ENCODE results near the gene MRPL28. TPM values are rescaled to one million over a fixed set of nuclear protein-coding genes. Genes with fewer than 3 reads are reported as not detected.

The MRPL28 gene
- total and polyA plus RNA-seq, 2 donors (not counting 3 experiments of a cell fraction or from before 2014, with no cell fraction given), result 104 to 180 TPM

DNA sequence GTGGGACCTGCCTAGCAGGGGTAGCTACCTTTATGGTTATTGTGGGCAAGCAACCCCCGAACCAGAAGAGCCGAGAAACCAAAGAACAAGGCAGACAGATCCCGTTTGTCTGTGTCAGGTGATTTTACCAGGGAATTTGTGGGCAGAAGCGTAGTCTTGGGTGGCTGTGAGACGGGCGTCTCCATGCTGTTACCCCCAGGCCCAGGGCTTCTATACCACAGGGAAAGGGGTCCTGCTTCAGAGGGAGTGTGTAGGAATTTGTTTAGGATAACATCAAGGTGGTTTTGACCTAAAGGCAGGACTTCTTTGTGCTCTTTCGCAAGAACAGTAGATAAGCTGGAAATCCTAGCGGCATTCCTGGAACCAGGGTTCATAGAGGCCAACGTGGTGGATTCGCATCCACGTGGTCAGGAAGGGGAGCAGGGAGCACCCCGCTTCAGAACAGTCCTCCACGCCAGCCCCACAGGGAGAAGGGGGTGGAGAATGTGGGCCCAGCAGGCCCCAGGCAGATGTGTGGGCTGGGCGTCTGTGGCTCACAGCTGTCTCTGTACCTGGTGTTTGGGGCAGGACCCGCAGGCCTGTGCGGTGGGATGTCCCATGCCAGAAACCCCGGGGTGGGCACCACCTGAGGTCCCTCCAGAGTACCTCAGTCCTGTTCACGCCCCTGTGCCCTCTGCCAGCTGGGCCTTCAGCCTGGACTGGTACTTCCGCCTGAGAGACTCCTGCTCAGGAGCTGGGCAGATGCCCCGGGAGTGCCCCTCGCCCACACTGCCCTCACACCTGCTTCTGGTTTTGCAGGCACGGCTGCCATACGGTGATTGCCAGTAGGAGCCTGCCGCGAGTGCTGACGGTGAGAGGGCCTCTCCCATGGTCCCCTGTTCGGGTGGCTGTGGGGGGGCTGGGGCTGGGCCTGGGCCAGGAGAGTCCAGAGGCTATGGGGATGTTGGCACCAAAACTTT, 35.5 kb upstream of the MRPL28 start:
- Histone ChIP-seq H3K9ac (replicated peaks; ENCODE audit: extremely low read depth, insufficient read depth, low read length) (no peak overlapping the region), H3K9me1 (replicated peaks; ENCODE audit: control insufficient read depth, extremely low read depth, insufficient read depth, low read length) (no peaks in the 10 kb centered on the region), H3K4me3 (replicated peaks in 1 of 3; ENCODE audit: insufficient read depth in 1 of 3, low read depth in 1 of 3, low read length in 3 of 3) (no peak overlapping the region), H3K27me3 (ENCODE audit: control insufficient read depth in 2 of 2, insufficient read depth in 2 of 2, low read length in 2 of 2) (no peaks in the 10 kb centered on the region), H3K36me3 (ENCODE audit: control insufficient read depth in 2 of 2, extremely low read depth in 1 of 2, insufficient read depth in 2 of 2, low read length in 2 of 2) (peaks cover 0 to 5% of the 10 kb centered on the region in 2 experiments), H2AFZ (ENCODE audit: low read depth, low read length) (no peak overlapping the region), H4K20me1 (replicated peaks; ENCODE audit: control insufficient read depth, extremely low read depth, insufficient read depth, low read length) (no peaks in the 10 kb centered on the region), H3K27ac (ENCODE audit: insufficient read depth, low read depth, low read length) (no peak overlapping the region), H3K4me2 (ENCODE audit: insufficient read depth, low read length) (no peak overlapping the region), H3K4me1 (ENCODE audit: control insufficient read depth, extremely low read depth, insufficient read depth, low read length) (peaks cover 4% of the 10 kb centered on the region), H3K79me2 (ENCODE audit: control insufficient read depth, insufficient read depth, low read length) (no peaks in the 10 kb centered on the region), H3K9me3 (replicated peaks; ENCODE audit: control insufficient read depth, insufficient read depth, low read length) (no peaks in the 10 kb centered on the region)
- ChIA-PET CTCF (no interaction called here), POLR2A (no interaction called here)
- FAIRE-seq, result no peak
- no TSS peak for BruUV-seq (replicated peaks)
- no peak for DNase-seq (ENCODE audit: low read depth, low spot score)
- TF ChIP-seq GATA2 (IDR thresholded peaks at IDR 0.05; ENCODE audit: insufficient read depth, insufficient read length, low read depth, low read length), result no peak
- no peak for TF ChIP-seq EZH2 (IDR thresholded peaks at IDR 0.05; ENCODE audit: borderline replicate concordance, low read depth, low read length, severe bottlenecking)
- TF ChIP-seq, protein P1, sequence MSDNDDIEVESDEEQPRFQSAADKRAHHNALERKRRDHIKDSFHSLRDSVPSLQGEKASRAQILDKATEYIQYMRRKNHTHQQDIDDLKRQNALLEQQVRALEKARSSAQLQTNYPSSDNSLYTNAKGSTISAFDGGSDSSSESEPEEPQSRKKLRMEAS (IDR thresholded peaks at IDR 0.05; ENCODE audit: insufficient read depth, insufficient read length), result no peak
- no peak for TF ChIP-seq POLR2A (IDR thresholded peaks at IDR 0.05; ENCODE audit: low read depth, low read length)
- no peak for TF ChIP-seq MYC (IDR thresholded peaks at IDR 0.05; ENCODE audit: low read depth, low read length)
- no peak for TF ChIP-seq FOS (IDR thresholded peaks at IDR 0.05; ENCODE audit: borderline replicate concordance, insufficient read depth, low read length)
- TF ChIP-seq POLR2AphosphoS5 (IDR thresholded peaks at IDR 0.05; ENCODE audit: insufficient read depth, low read depth, low read length), result no peak
- TF ChIP-seq JUN (IDR thresholded peaks at IDR 0.05; ENCODE audit: borderline replicate concordance, insufficient read depth, insufficient read length, low read depth), result no peak
- TF ChIP-seq, protein P2, sequence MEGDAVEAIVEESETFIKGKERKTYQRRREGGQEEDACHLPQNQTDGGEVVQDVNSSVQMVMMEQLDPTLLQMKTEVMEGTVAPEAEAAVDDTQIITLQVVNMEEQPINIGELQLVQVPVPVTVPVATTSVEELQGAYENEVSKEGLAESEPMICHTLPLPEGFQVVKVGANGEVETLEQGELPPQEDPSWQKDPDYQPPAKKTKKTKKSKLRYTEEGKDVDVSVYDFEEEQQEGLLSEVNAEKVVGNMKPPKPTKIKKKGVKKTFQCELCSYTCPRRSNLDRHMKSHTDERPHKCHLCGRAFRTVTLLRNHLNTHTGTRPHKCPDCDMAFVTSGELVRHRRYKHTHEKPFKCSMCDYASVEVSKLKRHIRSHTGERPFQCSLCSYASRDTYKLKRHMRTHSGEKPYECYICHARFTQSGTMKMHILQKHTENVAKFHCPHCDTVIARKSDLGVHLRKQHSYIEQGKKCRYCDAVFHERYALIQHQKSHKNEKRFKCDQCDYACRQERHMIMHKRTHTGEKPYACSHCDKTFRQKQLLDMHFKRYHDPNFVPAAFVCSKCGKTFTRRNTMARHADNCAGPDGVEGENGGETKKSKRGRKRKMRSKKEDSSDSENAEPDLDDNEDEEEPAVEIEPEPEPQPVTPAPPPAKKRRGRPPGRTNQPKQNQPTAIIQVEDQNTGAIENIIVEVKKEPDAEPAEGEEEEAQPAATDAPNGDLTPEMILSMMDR (IDR thresholded peaks at IDR 0.05; ENCODE audit: extremely low read depth in 1 of 2, insufficient read depth in 1 of 2, low read depth in 1 of 2, low read length in 2 of 2), result no peak
- intact Hi-C loops (cut with micrococcal nuclease) (no loop called here), dilution Hi-C loops (cut with MboI; ENCODE audit: extremely low pct_ligation_motif_present, low sequenced_read_pairs) (no loop called here)

Data from endothelial cell of umbilical vein (primary cell).